Sigmoid colon (tissue), 7 donors: Measurements from ENCODE around the gene ARHGAP22. TPM values are rescaled to one million over a fixed set of nuclear protein-coding genes. Genes with fewer than 3 reads are reported as not detected.

Source experiments
- DNase-seq: peaks from one replicate; pipeline ENCODE4 v3.0.0-alpha.2; 2019
- H3K27ac ChIP-seq, 4 donors: fragments of 200-600 bp; sonication (generic); one replicate each; pipeline ENCODE4 v1.5.1; 2016 to 2019; ENCODE audit warnings: mild to moderate bottlenecking in 1 of 4
- H3K27me3 ChIP-seq, 3 donors: fragments of 200-600 bp; sonication (generic); one replicate each; pipeline ENCODE4 v1.5.1; 2019; ENCODE audit warnings: mild to moderate bottlenecking in 1 of 3
- H3K36me3 ChIP-seq, 4 donors: fragments of 200-600 bp; sonication (generic); one replicate each; pipeline ENCODE4 v1.5.1; 2016 to 2019
- H3K4me1 ChIP-seq, 4 donors: fragments of 200-600 bp; sonication (generic); one replicate each; pipeline ENCODE4 v1.5.1; 2017 to 2019
- H3K4me3 ChIP-seq, 4 donors: fragments of 200-600 bp; sonication (generic); one replicate each; pipeline ENCODE4 v1.5.1; 2017 to 2019; ENCODE audit warnings: mild to moderate bottlenecking in 2 of 4, moderate library complexity in 1 of 4
- H3K9me3 ChIP-seq, 4 donors: fragments of 200-600 bp in 3 of 4; sonication (generic) in 3 of 4; one replicate each; pipeline versions ENCODE4 v1.5.1 to v1.6.1; 2013 to 2019
- EP300 ChIP-seq, 4 donors: sonication (generic); formaldehyde crosslinking; IDR thresholded peaks; one replicate each; pipeline ENCODE4 v1.6.1; 2017; ENCODE audit warnings: antibody characterized with exemption in 4 of 4
- POLR2A ChIP-seq, 2 donors: fragments of 450-650 bp; IDR thresholded peaks; one replicate each; pipeline ENCODE4 v1.6.1; 2016; ENCODE audit warnings: antibody characterized with exemption in 2 of 2, mild to moderate bottlenecking in 2 of 2, moderate library complexity in 2 of 2
- POLR2AphosphoS5 ChIP-seq, 4 donors: sonication (generic); formaldehyde crosslinking; IDR thresholded peaks; one replicate each; pipeline ENCODE4 v1.6.1; 2017; ENCODE audit warnings: antibody characterized with exemption in 4 of 4
- whole genome bisulfite sequencing, 2 donors: extraction: QIAGEN DNeasy Blood & Tissue Kit; methylation state at CpG; one replicate each; pipeline ENCODE4 v1.1.7; 2013; 5-methylcytosine and 5-hydroxymethylcytosine counted together
- intact Hi-C: fragments of 100-400 bp; cut with DNase I; formaldehyde crosslinking; loops from one replicate; pipeline ENCODE4 v1.15.1; 2023
- polyA plus RNA-seq, 3 donors: library from polyadenylated mRNA; stranded (reverse); fragments of 200-250 nt; gene quantifications; one replicate each; pipeline ENCODE4 v1.2.3, GENCODE V29; 2013
- total RNA-seq, 4 donors: library from RNA; depleted of rRNA; stranded (reverse); fragments of >200 nt; gene quantifications; one replicate each; pipeline ENCODE4 v1.1.0, GENCODE V29; 2016
- TF ChIP-seq, protein P1 (sequence below), 4 experiments: fragments of 450-650 bp in 3 of 4; fragments of 200-600 bp in 1 of 4; IDR thresholded peaks; one replicate each; pipeline ENCODE4 v1.5.1; 2016 to 2019; ENCODE audit warnings: antibody characterized with exemption in 4 of 4, mild to moderate bottlenecking in 3 of 4, moderate library complexity in 2 of 4
- donor health status: healthy with polysubstance abuse.
- donor health status: Bipolar disorder and iron deficiency.
- donor health status: healthy.

Gene ARHGAP22
- total and polyA plus RNA-seq, 7 donors, result 1.2 to 6.4 (median 3.1) TPM

DNA sequence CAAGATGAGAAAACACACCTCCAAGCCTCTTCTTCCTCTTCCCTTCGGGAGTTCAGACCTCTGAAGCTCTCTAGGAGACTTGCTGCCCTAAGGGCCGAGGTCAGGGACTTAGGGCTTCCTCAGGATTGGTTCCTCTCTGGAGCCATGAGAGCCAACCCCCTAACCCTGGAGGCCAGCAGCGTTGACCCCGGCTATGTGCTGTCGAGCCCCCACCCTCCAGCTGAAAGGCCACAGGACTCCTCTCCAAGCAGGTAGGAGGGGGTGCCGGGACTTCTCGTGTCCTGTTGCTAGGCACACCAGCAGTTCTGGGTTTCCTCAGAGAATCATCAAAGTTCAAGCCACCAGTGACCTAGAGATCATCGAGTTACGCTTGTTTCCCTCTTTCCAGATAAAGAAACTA lies 87.4 kb downstream of the ARHGAP22 start:
- 81 to 87% methylated on average over 9 of the region's 9 CpGs for WGBS, 2 donors
- H3K4me1 ChIP-seq, result peaks cover 0 to 7% (median 3%) of the 10 kb centered on the region in 4 donors
- TF ChIP-seq, protein P1, sequence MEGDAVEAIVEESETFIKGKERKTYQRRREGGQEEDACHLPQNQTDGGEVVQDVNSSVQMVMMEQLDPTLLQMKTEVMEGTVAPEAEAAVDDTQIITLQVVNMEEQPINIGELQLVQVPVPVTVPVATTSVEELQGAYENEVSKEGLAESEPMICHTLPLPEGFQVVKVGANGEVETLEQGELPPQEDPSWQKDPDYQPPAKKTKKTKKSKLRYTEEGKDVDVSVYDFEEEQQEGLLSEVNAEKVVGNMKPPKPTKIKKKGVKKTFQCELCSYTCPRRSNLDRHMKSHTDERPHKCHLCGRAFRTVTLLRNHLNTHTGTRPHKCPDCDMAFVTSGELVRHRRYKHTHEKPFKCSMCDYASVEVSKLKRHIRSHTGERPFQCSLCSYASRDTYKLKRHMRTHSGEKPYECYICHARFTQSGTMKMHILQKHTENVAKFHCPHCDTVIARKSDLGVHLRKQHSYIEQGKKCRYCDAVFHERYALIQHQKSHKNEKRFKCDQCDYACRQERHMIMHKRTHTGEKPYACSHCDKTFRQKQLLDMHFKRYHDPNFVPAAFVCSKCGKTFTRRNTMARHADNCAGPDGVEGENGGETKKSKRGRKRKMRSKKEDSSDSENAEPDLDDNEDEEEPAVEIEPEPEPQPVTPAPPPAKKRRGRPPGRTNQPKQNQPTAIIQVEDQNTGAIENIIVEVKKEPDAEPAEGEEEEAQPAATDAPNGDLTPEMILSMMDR (IDR thresholded peaks at IDR 0.05), result no peak
- no peak for TF ChIP-seq POLR2AphosphoS5 (IDR thresholded peaks at IDR 0.05)
- no peak for TF ChIP-seq EP300 (IDR thresholded peaks at IDR 0.05)
- TF ChIP-seq POLR2A (IDR thresholded peaks at IDR 0.05), result no peak
- H3K4me3 ChIP-seq, result no peak overlapping the region
- peak; percentile 61 for DNase-seq
- H3K27me3 ChIP-seq, result no peaks in the 10 kb centered on the region
- H3K9me3 ChIP-seq, result peaks cover 0 to 6% (median 3%) of the 10 kb centered on the region in 4 donors
- H3K27ac ChIP-seq, result no peak overlapping the region
- intact Hi-C loops, result no loop called here
- no peaks in the 10 kb centered on the region for H3K36me3 ChIP-seq

DNA sequence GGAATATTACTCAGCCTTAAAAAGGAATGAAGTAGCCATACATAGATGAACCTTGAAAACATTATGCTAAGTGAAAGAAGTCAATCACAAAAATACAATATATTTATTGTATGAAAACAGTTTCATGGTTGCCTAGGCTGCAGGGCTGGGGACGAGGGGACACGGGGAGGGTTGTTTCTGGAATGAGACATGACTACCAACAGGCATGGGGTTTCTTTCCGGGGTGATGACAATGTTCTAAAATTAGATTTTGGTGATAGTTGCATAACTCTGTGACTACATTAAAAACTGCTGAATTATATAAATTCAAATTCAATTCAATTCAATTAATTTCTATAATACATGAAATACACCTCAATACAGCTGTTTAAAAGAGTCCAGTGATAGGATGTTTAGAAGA lies 88.0 kb downstream of the ARHGAP22 start:
- no peaks in the 10 kb centered on the region for H3K36me3 ChIP-seq
- H3K27me3 ChIP-seq, result no peaks in the 10 kb centered on the region
- H3K4me3 ChIP-seq, result no peak overlapping the region
- H3K9me3 ChIP-seq, result peaks cover 0 to 6% (median 3%) of the 10 kb centered on the region in 4 donors
- TF ChIP-seq, protein P1 (IDR thresholded peaks at IDR 0.05), result no peak
- TF ChIP-seq POLR2AphosphoS5 (IDR thresholded peaks at IDR 0.05) (no peak), EP300 (IDR thresholded peaks at IDR 0.05) (no peak), POLR2A (IDR thresholded peaks at IDR 0.05) (no peak)
- DNase-seq, result no peak
- WGBS, 2 donors, result 84 to 88% methylated on average over 3 of the region's 3 CpGs
- intact Hi-C loops, result no loop called here
- H3K27ac ChIP-seq, result no peak overlapping the region
- peaks cover 0 to 2% (median 0%) of the 10 kb centered on the region in 4 donors for H3K4me1 ChIP-seq

DNA sequence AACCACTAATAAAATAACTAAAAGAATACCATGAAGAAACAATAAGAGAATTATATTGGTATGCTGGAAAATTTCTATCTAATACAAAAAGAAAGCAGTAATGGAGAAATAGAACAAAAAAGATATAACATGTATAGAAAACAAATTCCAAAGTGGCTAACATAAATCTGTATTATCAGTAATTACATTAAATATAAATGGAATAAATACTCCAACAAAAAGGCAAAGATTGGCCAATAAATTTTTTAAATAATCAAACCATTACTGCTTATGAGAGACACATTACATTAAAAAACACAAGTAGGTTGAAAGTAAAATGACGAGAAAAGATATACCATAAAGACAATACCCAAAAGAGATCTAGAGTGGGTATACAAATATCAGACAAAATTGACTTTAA lies 90.0 kb downstream of the ARHGAP22 start:
- H3K27ac ChIP-seq, result no peak overlapping the region
- H3K27me3 ChIP-seq, result no peaks in the 10 kb centered on the region
- no peak overlapping the region for H3K4me3 ChIP-seq
- DNase-seq, result no peak
- WGBS, 2 donors, result 90 to 93% methylated on average over 1 of the region's 1 CpG
- no peaks in the 10 kb centered on the region for H3K36me3 ChIP-seq
- intact Hi-C loops, result no loop called here
- TF ChIP-seq, protein P1 (IDR thresholded peaks at IDR 0.05), result no peak
- TF ChIP-seq POLR2AphosphoS5 (IDR thresholded peaks at IDR 0.05), result no peak
- no peak for TF ChIP-seq EP300 (IDR thresholded peaks at IDR 0.05)
- H3K9me3 ChIP-seq, result peaks cover 0 to 6% (median 3%) of the 10 kb centered on the region in 4 donors
- no peaks in the 10 kb centered on the region for H3K4me1 ChIP-seq

DNA sequence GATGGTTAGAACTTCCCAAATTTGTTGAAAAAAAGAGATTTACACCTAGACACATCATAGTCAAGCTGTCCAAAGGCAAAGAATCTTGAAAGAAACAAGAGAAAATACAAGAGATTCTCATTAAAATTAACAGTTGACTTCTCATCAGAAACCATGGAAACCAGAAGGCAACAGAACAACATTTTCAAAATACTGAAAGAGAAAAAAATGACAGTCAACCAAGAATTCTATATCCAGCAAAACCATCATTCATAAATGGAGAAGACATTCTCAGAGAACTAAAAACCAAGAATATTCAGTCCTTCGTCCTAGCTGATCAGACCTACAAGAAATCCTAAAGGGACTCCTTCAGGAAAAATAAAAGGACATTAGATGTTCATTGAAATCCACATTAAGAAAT lies 90.6 kb downstream of the ARHGAP22 start:
- Histone ChIP-seq H3K27me3 (no peaks in the 10 kb centered on the region), H3K36me3 (no peaks in the 10 kb centered on the region), H3K27ac (no peak overlapping the region), H3K4me3 (no peak overlapping the region), H3K4me1 (no peaks in the 10 kb centered on the region), H3K9me3 (peaks cover 0 to 6% (median 3%) of the 10 kb centered on the region in 4 donors)
- TF ChIP-seq, protein P1 (IDR thresholded peaks at IDR 0.05), result no peak
- TF ChIP-seq POLR2A (IDR thresholded peaks at IDR 0.05) (no peak), POLR2AphosphoS5 (IDR thresholded peaks at IDR 0.05) (no peak), EP300 (IDR thresholded peaks at IDR 0.05) (no peak)
- intact Hi-C loops, result no loop called here
- DNase-seq, result no peak
- 84 to 85% methylated on average over 1 of the region's 1 CpG for WGBS, 2 donors

DNA sequence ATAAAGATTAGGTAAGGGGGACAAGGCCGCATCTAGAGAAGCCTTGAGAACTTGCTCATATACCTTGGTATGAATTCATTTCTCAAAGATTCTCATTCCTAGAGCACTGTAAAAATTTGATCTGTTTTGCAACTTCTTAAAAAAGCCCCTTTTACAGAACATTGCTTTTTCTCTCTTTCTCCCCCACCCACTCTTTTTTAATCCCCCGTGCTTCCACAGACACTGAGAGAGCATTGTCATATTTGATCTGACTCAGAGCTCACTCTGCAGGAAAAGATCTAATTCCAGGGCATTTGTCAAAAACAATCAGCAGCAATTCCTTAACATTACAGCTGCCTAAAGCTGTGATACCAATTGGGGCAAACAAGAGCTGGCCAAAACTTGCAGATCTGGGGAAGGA lies 92.0 kb downstream of the ARHGAP22 start:
- Histone ChIP-seq H3K27me3 (no peaks in the 10 kb centered on the region), H3K4me1 (no peaks in the 10 kb centered on the region), H3K9me3 (peaks cover 0 to 6% (median 3%) of the 10 kb centered on the region in 4 donors), H3K36me3 (no peaks in the 10 kb centered on the region), H3K4me3 (no peak overlapping the region), H3K27ac (no peak overlapping the region)
- WGBS, 2 donors, result 79 to 88% methylated on average over 2 of the region's 2 CpGs
- no peak for TF ChIP-seq EP300 (IDR thresholded peaks at IDR 0.05)
- TF ChIP-seq POLR2A (IDR thresholded peaks at IDR 0.05), result no peak
- TF ChIP-seq, protein P1 (IDR thresholded peaks at IDR 0.05), result no peak
- TF ChIP-seq POLR2AphosphoS5 (IDR thresholded peaks at IDR 0.05), result no peak
- intact Hi-C loops, result no loop called here
- DNase-seq, result no peak
